MM.1S (cell line): ENCODE data around the gene MLANA.

Experiments
- DNase-seq: peaks from one replicate; pipeline ENCODE4 v3.0.0-alpha.2; 2015
- H2AFZ ChIP-seq: fragments of 300-600 bp; sonication (generic); 2 replicates; pipeline ENCODE4 v1.6.0; 2016; ENCODE audit warnings: antibody characterized with exemption, low read length
- H3F3A ChIP-seq: fragments of 300-600 bp; sonication (generic); 2 replicates; pipeline ENCODE4 v1.6.1; 2016; ENCODE audit warnings: mild to moderate bottlenecking, antibody characterized with exemption, low read length, moderate library complexity, mixed read lengths; ENCODE audit not compliant: insufficient read depth
- H3K27ac ChIP-seq: fragments of 300-600 bp; sonication (generic); 2 replicates; pipeline ENCODE4 v1.5.1; 2016; ENCODE audit warnings: mild to moderate bottlenecking, low read length
- H3K27me3 ChIP-seq: fragments of 300-600 bp; sonication (generic); replicated peaks from 2 replicates; pipeline ENCODE4 v1.6.0; 2016; ENCODE audit warnings: low read length; ENCODE audit not compliant: insufficient read depth
- H3K36me3 ChIP-seq: fragments of 300-600 bp; sonication (generic); replicated peaks from 2 replicates; pipeline ENCODE4 v1.6.1; 2016; ENCODE audit warnings: mild to moderate bottlenecking, low read length, mixed read lengths; ENCODE audit not compliant: insufficient read depth
- H3K4me1 ChIP-seq: fragments of 300-600 bp; sonication (generic); 2 replicates; pipeline ENCODE4 v1.6.1; 2016; ENCODE audit warnings: low read length, mixed read lengths
- H3K4me2 ChIP-seq: fragments of 300-600 bp; sonication (generic); 2 replicates; pipeline ENCODE4 v1.6.0; 2016; ENCODE audit warnings: low read depth, low read length
- H3K4me3 ChIP-seq: fragments of 300-600 bp; sonication (generic); 2 replicates; pipeline ENCODE4 v1.5.1; 2016; ENCODE audit warnings: low read length, mixed read lengths
- H3K79me2 ChIP-seq: fragments of 300-600 bp; sonication (generic); 2 replicates; pipeline ENCODE4 v1.6.1; 2016; ENCODE audit warnings: mixed run types, low read length, mixed read lengths
- H3K9ac ChIP-seq: fragments of 300-600 bp; sonication (generic); 2 replicates; pipeline ENCODE4 v1.6.1; 2016; ENCODE audit warnings: low read length, mixed read lengths
- H3K9me2 ChIP-seq: fragments of 300-600 bp; sonication (generic); replicated peaks from 2 replicates; pipeline ENCODE4 v1.6.1; 2016; ENCODE audit warnings: mild to moderate bottlenecking, low read length, mixed read lengths; ENCODE audit not compliant: insufficient read depth
- H3K9me3 ChIP-seq: fragments of 300-600 bp; sonication (generic); replicated peaks from 2 replicates; pipeline ENCODE4 v1.6.1; 2016; ENCODE audit warnings: mild to moderate bottlenecking, low read length, mixed read lengths; ENCODE audit not compliant: insufficient read depth
- H4K20me1 ChIP-seq: fragments of 300-600 bp; sonication (generic); 2 replicates; pipeline ENCODE4 v1.6.1; 2016; ENCODE audit warnings: mild to moderate bottlenecking, low read length, moderate library complexity, mixed read lengths; ENCODE audit not compliant: insufficient read depth
- EZH2 ChIP-seq: fragments of 300-600 bp; sonication (generic); optimal IDR thresholded peaks from 2 replicates; pipeline ENCODE3; 2017; ENCODE audit warnings: low read depth, mild to moderate bottlenecking, antibody characterized with exemption, low read length, mixed read lengths
- EZH2phosphoT487 ChIP-seq: fragments of 300-600 bp; sonication (generic); IDR thresholded peaks from 2 replicates; pipeline ENCODE4 v1.6.1; 2018; ENCODE audit warnings: antibody characterized with exemption, low read length
- TF ChIP-seq, protein P1 (sequence below): fragments of 300-600 bp; sonication (generic); IDR thresholded peaks from 2 replicates; pipeline ENCODE4 v1.5.1; 2016; ENCODE audit warnings: antibody characterized with exemption, low read length, mixed read lengths

The MLANA gene

DNA sequence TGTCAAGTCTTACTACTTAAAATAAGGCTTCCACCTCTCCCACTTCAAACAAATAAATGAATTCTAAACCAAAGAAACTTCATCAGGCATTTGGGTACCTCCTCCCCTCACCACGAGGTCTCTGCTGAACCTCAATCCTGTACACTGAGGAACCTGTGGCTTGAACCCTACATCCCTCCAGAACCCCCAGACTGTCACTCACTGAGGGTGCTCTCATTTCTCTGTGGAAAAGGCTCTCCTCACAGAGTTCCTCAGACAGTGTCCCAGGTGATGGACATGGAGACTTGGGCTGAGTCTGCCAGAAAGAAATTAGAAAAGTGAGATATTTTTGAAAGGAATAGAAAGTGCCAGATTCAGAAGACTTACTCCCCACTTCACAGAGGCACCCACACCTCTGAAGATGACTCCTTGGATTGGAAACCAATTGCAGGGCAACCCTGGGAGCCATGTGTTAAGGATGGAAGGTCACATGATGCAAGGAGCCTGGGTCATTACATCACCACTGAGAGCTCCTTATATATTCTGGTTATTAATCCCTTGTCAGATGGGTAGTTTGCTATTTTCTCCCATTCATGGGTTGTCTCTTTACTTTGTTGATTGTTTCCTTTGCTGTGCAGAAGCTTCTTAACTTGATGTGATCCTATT lies 19.8 kb downstream of the MLANA start:
- Histone ChIP-seq H3K9ac (no peak overlapping the region), H3K27ac (no peak overlapping the region), H3K79me2 (no peaks in the 10 kb centered on the region), H3K4me3 (no peak overlapping the region), H3K9me2 (no peaks in the 10 kb centered on the region), H3K4me2 (no peak overlapping the region), H3K9me3 (no peaks in the 10 kb centered on the region), H3K4me1 (no peaks in the 10 kb centered on the region), H4K20me1 (no peaks in the 10 kb centered on the region), H3K36me3 (no peaks in the 10 kb centered on the region), H3F3A (no peaks in the 10 kb centered on the region), H2AFZ (no peak overlapping the region), H3K27me3 (no peaks in the 10 kb centered on the region)
- no peak for TF ChIP-seq EZH2phosphoT487
- TF ChIP-seq EZH2 = no peak
- TF ChIP-seq, protein P1, sequence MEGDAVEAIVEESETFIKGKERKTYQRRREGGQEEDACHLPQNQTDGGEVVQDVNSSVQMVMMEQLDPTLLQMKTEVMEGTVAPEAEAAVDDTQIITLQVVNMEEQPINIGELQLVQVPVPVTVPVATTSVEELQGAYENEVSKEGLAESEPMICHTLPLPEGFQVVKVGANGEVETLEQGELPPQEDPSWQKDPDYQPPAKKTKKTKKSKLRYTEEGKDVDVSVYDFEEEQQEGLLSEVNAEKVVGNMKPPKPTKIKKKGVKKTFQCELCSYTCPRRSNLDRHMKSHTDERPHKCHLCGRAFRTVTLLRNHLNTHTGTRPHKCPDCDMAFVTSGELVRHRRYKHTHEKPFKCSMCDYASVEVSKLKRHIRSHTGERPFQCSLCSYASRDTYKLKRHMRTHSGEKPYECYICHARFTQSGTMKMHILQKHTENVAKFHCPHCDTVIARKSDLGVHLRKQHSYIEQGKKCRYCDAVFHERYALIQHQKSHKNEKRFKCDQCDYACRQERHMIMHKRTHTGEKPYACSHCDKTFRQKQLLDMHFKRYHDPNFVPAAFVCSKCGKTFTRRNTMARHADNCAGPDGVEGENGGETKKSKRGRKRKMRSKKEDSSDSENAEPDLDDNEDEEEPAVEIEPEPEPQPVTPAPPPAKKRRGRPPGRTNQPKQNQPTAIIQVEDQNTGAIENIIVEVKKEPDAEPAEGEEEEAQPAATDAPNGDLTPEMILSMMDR = no peak
- DNase-seq = no peak

DNA sequence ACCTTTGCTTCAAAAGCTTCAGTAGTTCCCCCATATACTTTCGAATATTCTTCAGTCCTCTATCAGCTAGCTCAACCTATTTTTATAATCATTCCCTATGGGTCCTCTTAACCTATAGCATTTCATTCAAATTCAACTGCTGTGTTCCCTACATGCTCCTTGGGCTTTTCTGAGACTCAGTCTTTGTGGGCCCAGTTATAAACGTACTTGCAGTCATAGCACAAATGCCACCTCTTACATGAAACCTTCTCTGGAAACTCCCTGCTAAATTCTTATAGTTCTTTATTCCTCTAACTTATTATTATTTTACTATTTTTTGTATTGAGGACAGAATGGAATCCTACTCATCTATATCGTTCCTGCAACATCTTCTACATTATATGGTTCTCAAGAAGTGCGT lies 24.7 kb downstream of the MLANA start:
- Histone ChIP-seq H3K27ac (no peak overlapping the region), H3K36me3 (no peaks in the 10 kb centered on the region), H4K20me1 (no peaks in the 10 kb centered on the region), H3K27me3 (no peaks in the 10 kb centered on the region), H3K9me3 (no peaks in the 10 kb centered on the region), H3K79me2 (no peaks in the 10 kb centered on the region), H3K9me2 (no peaks in the 10 kb centered on the region), H3K4me3 (no peak overlapping the region), H3K9ac (no peak overlapping the region), H3K4me2 (no peak overlapping the region), H2AFZ (no peak overlapping the region), H3F3A (no peaks in the 10 kb centered on the region), H3K4me1 (no peaks in the 10 kb centered on the region)
- no peak for DNase-seq
- TF ChIP-seq, protein P1 = no peak
- TF ChIP-seq EZH2phosphoT487 = no peak
- TF ChIP-seq EZH2 = no peak

DNA sequence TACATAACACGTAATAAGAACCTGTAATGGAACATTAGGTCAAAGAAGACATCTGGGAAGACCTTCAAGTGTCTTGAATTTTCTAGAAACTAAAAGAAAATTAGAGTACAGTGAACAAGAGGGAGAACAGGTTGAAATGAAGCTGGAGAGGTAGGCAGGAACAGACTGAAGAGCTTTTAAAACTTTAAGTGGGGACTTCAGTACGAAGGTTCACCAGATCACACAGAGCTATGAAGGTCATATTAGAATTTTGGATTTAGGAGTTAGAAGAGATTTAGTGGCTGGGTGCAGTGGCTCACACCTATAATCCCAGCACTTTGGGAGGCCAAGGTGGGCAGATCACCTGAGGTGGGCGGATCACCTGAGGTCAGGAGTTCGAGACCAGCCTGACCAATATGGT lies 26.6 kb downstream of the MLANA start:
- H3F3A ChIP-seq = no peaks in the 10 kb centered on the region
- no peaks in the 10 kb centered on the region for H3K79me2 ChIP-seq
- no peak overlapping the region for H3K4me2 ChIP-seq
- H3K9me2 ChIP-seq = no peaks in the 10 kb centered on the region
- H2AFZ ChIP-seq = no peak overlapping the region
- DNase-seq = no peak
- no peaks in the 10 kb centered on the region for H4K20me1 ChIP-seq
- H3K27ac ChIP-seq = no peak overlapping the region
- H3K9ac ChIP-seq = no peak overlapping the region
- no peaks in the 10 kb centered on the region for H3K4me1 ChIP-seq
- TF ChIP-seq, protein P1 = no peak
- TF ChIP-seq EZH2phosphoT487 = no peak
- TF ChIP-seq EZH2 = no peak
- H3K9me3 ChIP-seq = no peaks in the 10 kb centered on the region
- H3K36me3 ChIP-seq = no peaks in the 10 kb centered on the region
- no peaks in the 10 kb centered on the region for H3K27me3 ChIP-seq
- no peak overlapping the region for H3K4me3 ChIP-seq
